Epithelial cell of proximal tubule (primary cell): ENCODE data around the gene ELFN1. TPM values are rescaled to one million over a fixed set of nuclear protein-coding genes. Genes with fewer than 3 reads are reported as not detected.

ENCODE experiments used
- DNase-seq: peaks from one replicate; pipeline ENCODE4 v3.0.0-alpha.2; 2011; ENCODE audit warnings: low read depth
- H3K4me3 ChIP-seq: 2 replicates; pipeline ENCODE4 v1.5.1; 2011; ENCODE audit warnings: low read depth, mild to moderate bottlenecking, low read length
- total RNA-seq: library from RNA; depleted of rRNA; stranded (reverse); fragments of >200 nt; gene quantifications from 2 replicates; pipeline ENCODE4 v1.2.3, GENCODE V29; 2015
- TF ChIP-seq, protein P1 (sequence below): conservative IDR thresholded peaks from 2 replicates; pipeline ENCODE4 v1.5.1; 2012; ENCODE audit warnings: low read depth, mild to moderate bottlenecking, low read length

The ELFN1 gene
- total RNA-seq, 1 donor from 2014 or later: 0.23 TPM

DNA sequence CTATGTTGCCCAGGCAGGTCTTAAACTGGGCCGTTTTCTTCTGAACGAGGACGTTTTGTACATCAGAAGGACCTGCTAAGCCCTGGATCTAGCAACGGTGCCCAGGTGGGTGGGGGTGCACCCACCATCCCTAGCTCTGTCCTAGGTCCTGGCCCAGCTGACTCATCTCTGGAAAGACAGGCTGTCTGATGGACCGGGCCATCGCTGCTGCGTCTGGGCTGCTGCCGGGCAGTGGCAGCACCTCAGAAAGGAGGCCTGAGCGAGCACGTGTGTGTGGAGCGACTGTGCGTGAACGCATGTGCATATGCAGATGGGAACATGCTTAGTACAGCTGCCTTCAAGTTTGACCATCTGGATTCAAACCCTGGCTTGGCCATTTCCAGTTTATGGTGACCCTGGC lies 7.3 kb upstream of the ELFN1 start:
- no peak for DNase-seq

DNA sequence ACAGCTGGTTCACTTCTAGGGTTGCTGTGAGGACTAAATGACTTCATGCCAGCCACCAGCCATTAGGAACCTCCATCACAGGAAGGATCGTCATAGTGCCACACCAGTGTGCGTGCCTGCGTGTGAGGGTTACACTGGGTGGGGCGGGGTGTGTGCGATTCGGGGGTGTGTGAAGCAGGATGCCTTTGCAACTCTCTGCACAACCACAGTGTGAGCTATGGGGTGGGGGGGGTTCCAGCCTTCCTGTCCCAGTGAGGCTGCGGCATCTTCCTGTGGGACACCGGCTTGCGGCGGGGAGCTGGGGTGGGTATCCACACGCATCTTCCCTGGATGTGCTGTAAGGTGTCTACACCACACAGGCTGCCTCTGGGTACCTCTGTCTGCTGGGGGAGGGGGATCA lies 6.9 kb upstream of the ELFN1 start:
- DNase-seq: no peak
- no peak overlapping the region for H3K4me3 ChIP-seq
- TF ChIP-seq, protein P1, sequence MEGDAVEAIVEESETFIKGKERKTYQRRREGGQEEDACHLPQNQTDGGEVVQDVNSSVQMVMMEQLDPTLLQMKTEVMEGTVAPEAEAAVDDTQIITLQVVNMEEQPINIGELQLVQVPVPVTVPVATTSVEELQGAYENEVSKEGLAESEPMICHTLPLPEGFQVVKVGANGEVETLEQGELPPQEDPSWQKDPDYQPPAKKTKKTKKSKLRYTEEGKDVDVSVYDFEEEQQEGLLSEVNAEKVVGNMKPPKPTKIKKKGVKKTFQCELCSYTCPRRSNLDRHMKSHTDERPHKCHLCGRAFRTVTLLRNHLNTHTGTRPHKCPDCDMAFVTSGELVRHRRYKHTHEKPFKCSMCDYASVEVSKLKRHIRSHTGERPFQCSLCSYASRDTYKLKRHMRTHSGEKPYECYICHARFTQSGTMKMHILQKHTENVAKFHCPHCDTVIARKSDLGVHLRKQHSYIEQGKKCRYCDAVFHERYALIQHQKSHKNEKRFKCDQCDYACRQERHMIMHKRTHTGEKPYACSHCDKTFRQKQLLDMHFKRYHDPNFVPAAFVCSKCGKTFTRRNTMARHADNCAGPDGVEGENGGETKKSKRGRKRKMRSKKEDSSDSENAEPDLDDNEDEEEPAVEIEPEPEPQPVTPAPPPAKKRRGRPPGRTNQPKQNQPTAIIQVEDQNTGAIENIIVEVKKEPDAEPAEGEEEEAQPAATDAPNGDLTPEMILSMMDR: no peak

More for the DNA sequence above, 7.3 kb upstream of the ELFN1 start:
- H3K4me3 ChIP-seq: no peak overlapping the region
- TF ChIP-seq, protein P1: no peak

DNA sequence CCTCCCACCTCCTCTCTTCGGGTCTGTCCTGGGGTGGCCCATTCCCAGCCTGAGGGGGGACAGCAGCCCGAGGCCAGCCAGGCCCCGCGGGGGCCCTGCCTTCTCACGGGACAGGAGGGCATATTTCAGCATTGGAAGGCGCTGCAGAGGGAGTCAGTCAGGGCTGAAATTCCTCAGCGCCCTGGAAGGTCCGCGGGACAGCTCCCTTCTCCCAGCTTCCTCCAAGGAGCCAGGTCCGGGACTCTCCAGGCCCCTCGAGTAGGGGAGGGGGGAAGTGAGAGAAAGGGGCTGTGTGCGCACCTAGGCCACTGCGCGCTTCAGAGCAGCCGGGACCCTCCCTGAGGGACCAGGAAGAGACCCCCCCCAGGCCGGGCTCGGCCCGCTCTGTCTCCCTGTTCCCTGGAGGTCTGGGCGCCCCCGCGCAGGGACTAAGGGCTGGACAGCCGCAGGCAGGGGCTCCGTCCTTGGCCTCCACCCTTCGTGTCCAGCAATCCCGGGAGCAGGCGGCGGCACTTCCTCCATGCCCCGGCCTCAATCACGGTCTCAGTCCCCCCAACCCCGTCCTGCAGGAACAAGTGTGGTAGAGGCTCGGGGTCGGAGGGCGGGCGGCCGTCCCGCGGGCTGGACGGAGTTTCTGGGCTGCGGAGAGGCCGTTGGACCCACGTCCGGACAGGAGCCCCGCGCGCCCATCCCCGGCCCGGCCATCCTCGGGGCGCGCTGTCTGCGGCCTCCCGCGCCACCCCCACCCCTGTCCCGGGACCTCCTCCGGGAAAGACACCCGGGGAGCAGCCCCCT lies 6.0 kb upstream of the ELFN1 start:
- no peak overlapping the region for H3K4me3 ChIP-seq
- TF ChIP-seq, protein P1: no peak
- DNase-seq: no peak

DNA sequence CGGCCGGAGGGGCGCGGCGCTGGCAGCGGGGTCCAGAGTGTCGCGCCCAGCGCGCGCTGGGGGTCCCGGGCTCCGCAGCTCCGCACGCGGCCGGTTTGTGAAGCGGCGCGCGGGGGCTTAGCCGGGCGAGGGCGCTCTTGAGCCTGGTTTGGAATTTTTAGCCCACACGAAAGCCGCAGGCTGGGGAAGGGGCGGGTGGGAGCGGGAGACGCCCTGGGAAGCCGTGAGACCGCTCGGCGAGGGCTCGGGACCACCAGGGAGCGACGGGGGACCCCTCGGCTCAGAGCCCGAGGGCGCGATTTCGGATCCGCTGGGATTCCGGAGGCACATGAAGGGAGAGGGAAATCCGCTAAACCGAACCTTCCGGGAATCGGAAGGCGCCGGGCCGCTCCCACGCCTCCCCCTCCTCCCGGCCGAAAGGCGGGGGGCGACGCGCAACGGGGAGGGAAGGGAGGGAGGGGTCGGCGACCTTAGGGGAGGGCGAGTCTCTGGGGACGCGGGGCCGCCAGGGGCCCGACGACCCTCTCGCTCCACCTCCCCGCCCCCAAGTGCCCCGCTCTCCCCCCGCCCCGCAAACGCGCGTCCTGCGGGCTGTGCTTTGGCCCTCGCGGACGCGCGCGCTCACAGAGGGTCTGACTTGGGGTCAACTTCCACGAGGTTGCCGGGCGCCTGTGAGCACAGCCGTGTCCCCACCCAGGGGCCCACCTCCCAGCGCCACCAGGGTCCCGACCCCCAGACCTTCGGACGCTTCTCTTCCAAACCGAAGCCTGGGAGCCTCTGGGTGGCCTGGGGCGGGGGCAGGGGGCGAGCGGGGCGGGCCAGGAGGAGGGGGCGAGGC lies 5.1 kb upstream of the ELFN1 start:
- TF ChIP-seq, protein P1: peak; percentile 68
- no peak for DNase-seq
- H3K4me3 ChIP-seq: peak overlapping the region; percentile 48

DNA sequence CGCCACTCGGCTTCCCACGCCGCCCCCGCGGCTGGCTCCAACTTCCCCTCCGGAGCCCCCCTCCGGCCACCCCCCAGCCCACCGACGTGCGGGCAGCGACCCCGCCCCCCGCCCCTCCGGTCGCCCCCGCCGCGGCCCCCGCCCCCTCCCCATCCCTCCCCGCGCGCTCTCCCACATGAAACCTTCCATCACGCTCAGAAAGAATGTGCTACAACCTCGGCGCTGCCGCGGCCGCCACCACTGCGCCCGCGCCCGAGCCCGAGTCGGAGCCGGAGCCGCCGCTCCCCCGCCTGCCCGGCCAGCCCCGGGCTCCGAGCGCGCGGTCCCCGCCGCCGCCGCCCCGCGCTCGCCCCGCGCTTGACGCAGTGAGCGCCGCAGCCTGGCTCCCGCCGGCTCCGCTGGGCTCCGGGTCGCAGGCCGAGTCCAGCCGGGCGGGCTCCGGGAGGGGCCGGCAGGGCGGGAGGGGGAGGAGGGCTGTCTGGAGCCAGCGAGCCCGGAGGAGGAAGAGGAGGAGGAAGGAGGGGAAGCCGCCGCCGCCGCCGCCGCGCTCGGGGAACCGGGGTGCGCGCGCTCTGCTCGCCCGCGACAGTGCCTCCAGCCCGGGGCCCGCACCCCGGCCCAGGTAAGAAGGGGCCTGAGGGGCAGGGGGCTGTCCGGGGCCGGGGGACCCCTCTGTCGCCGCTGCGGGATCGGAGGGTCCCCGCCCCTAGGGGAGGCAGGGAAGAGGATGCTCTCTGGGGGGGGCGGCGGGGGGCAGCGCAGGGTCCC lies 4.3 kb upstream of the ELFN1 start:
- no peak for DNase-seq
- TF ChIP-seq, protein P1: no peak
- no peak overlapping the region for H3K4me3 ChIP-seq

DNA sequence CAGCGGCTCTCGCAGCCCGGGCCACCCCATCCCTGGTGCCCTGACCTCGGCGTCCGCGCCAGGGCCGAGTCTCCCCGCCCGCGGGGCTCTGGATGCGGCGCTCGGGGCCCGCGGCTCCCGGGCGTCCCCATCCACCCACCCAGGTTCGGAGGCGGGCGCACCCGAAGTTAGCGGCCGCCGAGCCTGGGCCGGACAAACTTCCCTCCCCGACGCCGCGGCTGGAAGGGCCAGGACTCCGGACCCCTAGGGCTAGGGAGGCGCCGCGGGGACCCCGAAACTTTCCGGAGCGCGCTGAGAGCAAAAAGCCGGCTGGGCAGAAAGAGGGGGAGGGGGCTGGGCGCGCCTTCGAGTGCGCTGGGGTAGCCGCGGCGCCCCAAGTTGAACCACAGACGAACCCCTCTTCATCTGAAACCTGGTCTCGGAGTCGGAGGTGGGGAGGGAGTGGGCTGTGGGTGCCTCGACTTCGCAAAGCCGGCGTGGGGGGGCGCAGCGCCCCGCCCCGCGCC lies 3.7 kb upstream of the ELFN1 start:
- TF ChIP-seq, protein P1: no peak
- DNase-seq: no peak
- H3K4me3 ChIP-seq: no peak overlapping the region
